Common myeloid progenitor, CD34-positive (primary cell): ENCODE measurements around the gene FXYD1.

Experiments
- CTCF ChIA-PET: fragments of 350-600 bp; sonication (Branson Sonifier 250); formaldehyde crosslinking; loops from one replicate; lab custom pipeline; 2021; ENCODE audit warnings: antibody characterized with exemption; lab: Charles Lee
- POLR2A ChIA-PET: fragments of 350-600 bp; sonication (Branson Sonifier 250); formaldehyde crosslinking; loops from one replicate; lab custom pipeline; 2021; ENCODE audit warnings: antibody characterized with exemption; lab: Charles Lee
- DNase-seq, 3 donors: peaks; one replicate each; pipeline versions ENCODE4 v3.0.0 to v3.0.0-alpha.2; 2013
- H3K27ac ChIP-seq, 2 experiments: 1 replicate in 1 of 2; 2 replicates in 1 of 2; pipeline ENCODE4 v1.7.0; 2013; ENCODE audit warnings: inconsistent platforms in 2 of 2, low read length in 2 of 2, mild to moderate bottlenecking in 2 of 2, low read depth in 1 of 2, moderate library complexity in 1 of 2; ENCODE audit not compliant: severe bottlenecking in 2 of 2, insufficient read depth in 1 of 2, poor library complexity in 1 of 2
- H3K27me3 ChIP-seq, 5 experiments: replicated peaks in 2 of 5; 1 replicate in 3 of 5; 2 replicates in 2 of 5; pipeline versions ENCODE4 v1.6.1 to v1.7.0; 2013; ENCODE audit warnings: low read length in 4 of 5, mild to moderate bottlenecking in 2 of 5, moderate library complexity in 2 of 5, inconsistent platforms in 1 of 5; ENCODE audit not compliant: insufficient read depth in 5 of 5, control insufficient read depth in 4 of 5
- H3K36me3 ChIP-seq, 4 experiments: 1 replicate in 2 of 4; 2 replicates in 2 of 4; pipeline versions ENCODE4 v1.6.1 to v1.7.0; 2013; ENCODE audit warnings: low read length in 3 of 4, control low read depth in 1 of 4, mild to moderate bottlenecking in 1 of 4; ENCODE audit not compliant: control insufficient read depth in 4 of 4, insufficient read depth in 4 of 4
- H3K4me1 ChIP-seq, 4 experiments: 1 replicate in 3 of 4; 2 replicates in 1 of 4; pipeline versions ENCODE4 v1.6.1 to v1.7.1; 2013; ENCODE audit warnings: low read length in 3 of 4, mild to moderate bottlenecking in 3 of 4, control low read depth in 1 of 4, inconsistent platforms in 1 of 4, moderate library complexity in 1 of 4; ENCODE audit not compliant: control insufficient read depth in 4 of 4, insufficient read depth in 4 of 4; ENCODE audit errors: control extremely low read depth in 1 of 4
- H3K4me3 ChIP-seq, 7 experiments: 1 replicate in 4 of 7; 2 replicates in 3 of 7; pipeline versions ENCODE4 v1.5.1 to v1.7.0; 2013; ENCODE audit warnings: mild to moderate bottlenecking in 7 of 7, low read length in 6 of 7, moderate library complexity in 6 of 7, inconsistent platforms in 2 of 7, low read depth in 2 of 7, control low read depth in 1 of 7; ENCODE audit not compliant: insufficient read depth in 4 of 7, control insufficient read depth in 1 of 7; ENCODE audit errors: extremely low read depth in 1 of 7
- H3K9me3 ChIP-seq, 5 experiments: 1 replicate in 4 of 5; 2 replicates in 1 of 5; pipeline versions ENCODE4 v1.6.1 to v1.7.1; 2013; ENCODE audit warnings: low read length in 4 of 5, mild to moderate bottlenecking in 2 of 5, inconsistent platforms in 1 of 5, low read depth in 1 of 5, moderate library complexity in 1 of 5; ENCODE audit not compliant: control insufficient read depth in 4 of 5, insufficient read depth in 2 of 5; ENCODE audit errors: control extremely low read depth in 1 of 5
- WGBS: methylation state at CpG from one replicate; pipeline ENCODE4 v1.1.5; 2013; ENCODE audit not compliant: insufficient coverage; 5-methylcytosine and 5-hydroxymethylcytosine counted together

Gene FXYD1

GRCh38 chr19:35155441-35155840, 16.8 kb downstream of the FXYD1 start:
- peak in 1 of 3 donors; percentile 34 for DNase-seq
- peak overlapping the region; percentile 66 to 88 for H3K27ac ChIP-seq
- H3K36me3 ChIP-seq: peaks cover 16 to 44% (median 36%) of the 10 kb centered on the region in 4 experiments
- H3K9me3 ChIP-seq: no peaks in the 10 kb centered on the region
- H3K27me3 ChIP-seq: no peaks in the 10 kb centered on the region
- H3K4me1 ChIP-seq: peaks cover 2 to 50% (median 42%) of the 10 kb centered on the region in 4 experiments
- WGBS: 0% methylated on average over 16 of the region's 17 CpGs
- peak overlapping the region; percentile 51 to 97 (median 89) for H3K4me3 ChIP-seq
- CTCF ChIA-PET: interaction anchor here (1.2 to 2.5 kb wide), 2 partner anchors 12 to 14 kb away, joined by 3 to 38 read pairs; partner anchors contain the start of gene FXYD7
- POLR2A ChIA-PET: interaction anchor here (1.2 kb wide), 1 partner anchor 114 kb away, joined by 3 read pairs; the partner anchor contains the start of gene USF2

GRCh38 chr19:35155981-35156672, 17.5 kb downstream of the FXYD1 start:
- Histone ChIP-seq H3K27ac (peak overlapping the region; percentile 66 to 88), H3K9me3 (no peaks in the 10 kb centered on the region), H3K4me1 (peaks cover 2 to 51% (median 42%) of the 10 kb centered on the region in 4 experiments), H3K27me3 (no peaks in the 10 kb centered on the region), H3K36me3 (peaks cover 21 to 50% (median 43%) of the 10 kb centered on the region in 4 experiments), H3K4me3 (peak overlapping the region; percentile 51 to 97 (median 89))
- ChIA-PET POLR2A (no interaction called here), CTCF (no interaction called here)
- no peak for DNase-seq
- WGBS: 100% methylated on average over 3 of the region's 6 CpGs

DNA sequence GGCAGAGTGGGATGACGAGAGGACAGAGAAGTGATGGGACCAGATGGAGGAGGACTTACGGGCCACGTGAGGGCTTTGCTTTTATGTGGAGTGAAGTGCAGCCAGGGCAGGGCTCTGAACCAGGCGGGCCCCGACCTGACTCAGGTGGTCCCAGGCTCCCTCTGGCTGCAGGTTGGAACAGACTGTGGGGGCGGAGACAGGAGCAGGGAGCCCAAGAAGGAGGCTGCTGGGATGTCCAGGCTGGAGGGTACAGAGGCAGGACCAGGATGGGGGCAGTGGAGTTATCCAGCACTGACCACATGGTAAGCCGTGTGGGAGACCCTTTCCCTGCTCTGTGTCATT, 18.0 kb downstream of the FXYD1 start:
- Histone ChIP-seq H3K4me3 (peak overlapping the region in 2 of 7 experiments; percentile 29 to 94), H3K27me3 (no peaks in the 10 kb centered on the region), H3K9me3 (peaks cover 0 to 3% (median 0%) of the 10 kb centered on the region in 5 experiments), H3K4me1 (peaks cover 2 to 49% (median 40%) of the 10 kb centered on the region in 4 experiments), H3K27ac (no peak overlapping the region), H3K36me3 (peaks cover 26 to 55% (median 48%) of the 10 kb centered on the region in 4 experiments)
- 94% methylated on average over 6 of the region's 7 CpGs for WGBS
- DNase-seq: no peak
- ChIA-PET POLR2A (no interaction called here), CTCF (no interaction called here)

- Histone ChIP-seq H3K36me3 (peaks cover 34 to 63% (median 55%) of the 10 kb centered on the region in 4 experiments), H3K27ac (no peak overlapping the region)
- CTCF ChIA-PET: interaction anchor here (1.1 to 3.9 kb wide), 2 partner anchors 11 to 16 kb away, joined by 3 to 18 read pairs; no protein-coding TSS in a partner anchor
These were observed 18.8 kb downstream of the FXYD1 start for GRCh38 chr19:35157431-35157830.

GRCh38 chr19:35159606-35160005, 21.0 kb downstream of the FXYD1 start:
- H3K27me3 ChIP-seq: no peaks in the 10 kb centered on the region
- H3K4me3 ChIP-seq: no peak overlapping the region
- H3K9me3 ChIP-seq: peaks cover 0 to 26% (median 10%) of the 10 kb centered on the region in 5 experiments
- DNase-seq: no peak
- ChIA-PET CTCF (interaction anchor here (1.0 to 3.9 kb wide), 4 partner anchors 9 to 44 kb away, joined by 3 to 18 read pairs (median 4); no protein-coding TSS in a partner anchor), POLR2A (no interaction called here)
- H3K4me1 ChIP-seq: peaks cover 2 to 25% (median 16%) of the 10 kb centered on the region in 4 experiments
- 91% methylated on average over 7 of the region's 8 CpGs for WGBS
- H3K36me3 ChIP-seq: peaks cover 49 to 84% (median 76%) of the 10 kb centered on the region in 4 experiments
- H3K27ac ChIP-seq: no peak overlapping the region

More at GRCh38 chr19:35157431-35157830, 18.8 kb downstream of the FXYD1 start:
- H3K4me3 ChIP-seq: no peak overlapping the region
- no peak for DNase-seq
- H3K27me3 ChIP-seq: no peaks in the 10 kb centered on the region
- POLR2A ChIA-PET: no interaction called here
- peaks cover 0 to 10% (median 3%) of the 10 kb centered on the region in 5 experiments for H3K9me3 ChIP-seq
- peaks cover 2 to 42% (median 33%) of the 10 kb centered on the region in 4 experiments for H3K4me1 ChIP-seq
- 100% methylated on average over 1 of the region's 4 CpGs for WGBS

GRCh38 chr19:35160629-35161433, 22.2 kb downstream of the FXYD1 start:
- no peaks in the 10 kb centered on the region for H3K27me3 ChIP-seq
- CTCF ChIA-PET: interaction anchor here (0.5 to 3.9 kb wide), 8 partner anchors 8 to 46 kb away, joined by 3 to 18 read pairs (median 3); partner anchors contain the start of gene FXYD7
- peaks cover 54 to 93% (median 87%) of the 10 kb centered on the region in 4 experiments for H3K36me3 ChIP-seq
- no peak overlapping the region for H3K4me3 ChIP-seq
- H3K27ac ChIP-seq: no peak overlapping the region
- POLR2A ChIA-PET: interaction anchor here (0.6 kb wide), 3 partner anchors 44 to 121 kb away, joined by 3 read pairs; no protein-coding TSS in a partner anchor
- H3K4me1 ChIP-seq: peaks cover 2 to 14% (median 9%) of the 10 kb centered on the region in 4 experiments
- WGBS: 98% methylated on average over 6 of the region's 9 CpGs
- peaks cover 0 to 31% (median 10%) of the 10 kb centered on the region in 5 experiments for H3K9me3 ChIP-seq
- no peak for DNase-seq
